IPS-18c (cell line): ENCODE results near the gene ALDH1A3.

Source experiments
- H3K4me3 ChIP-seq: 2 replicates; pipeline ENCODE4 v1.7.0; 2013; ENCODE audit warnings: low read depth, mild to moderate bottlenecking, low read length, moderate library complexity; ENCODE audit not compliant: insufficient read depth
- H3K9me3 ChIP-seq: one replicate; pipeline ENCODE4 v1.6.1; 2013; ENCODE audit warnings: mild to moderate bottlenecking, low read length, moderate library complexity; ENCODE audit not compliant: control insufficient read depth, insufficient read depth

Gene ALDH1A3

DNA sequence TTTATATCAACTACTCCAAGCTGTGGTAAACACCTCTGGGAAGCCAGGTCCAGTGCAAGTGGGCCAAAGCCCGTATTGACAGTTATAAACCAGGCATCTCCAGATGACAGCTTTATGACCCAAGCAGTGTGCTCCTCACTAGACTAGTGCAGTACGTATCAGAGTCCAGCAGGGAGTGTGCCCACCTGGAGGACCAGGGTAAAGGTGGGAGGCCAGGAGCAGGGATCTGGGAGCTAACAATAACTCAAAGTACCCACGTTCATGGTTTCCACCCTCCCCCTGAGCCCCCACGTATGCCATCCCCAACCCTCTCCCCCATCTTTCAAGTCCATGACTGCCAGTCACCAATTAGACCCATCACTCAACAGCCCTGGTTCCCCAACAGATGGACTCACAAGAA is 27.0 kb upstream of the ALDH1A3 start:
- H3K4me3 ChIP-seq, result no peak overlapping the region
- H3K9me3 ChIP-seq, result no peaks in the 10 kb centered on the region

DNA sequence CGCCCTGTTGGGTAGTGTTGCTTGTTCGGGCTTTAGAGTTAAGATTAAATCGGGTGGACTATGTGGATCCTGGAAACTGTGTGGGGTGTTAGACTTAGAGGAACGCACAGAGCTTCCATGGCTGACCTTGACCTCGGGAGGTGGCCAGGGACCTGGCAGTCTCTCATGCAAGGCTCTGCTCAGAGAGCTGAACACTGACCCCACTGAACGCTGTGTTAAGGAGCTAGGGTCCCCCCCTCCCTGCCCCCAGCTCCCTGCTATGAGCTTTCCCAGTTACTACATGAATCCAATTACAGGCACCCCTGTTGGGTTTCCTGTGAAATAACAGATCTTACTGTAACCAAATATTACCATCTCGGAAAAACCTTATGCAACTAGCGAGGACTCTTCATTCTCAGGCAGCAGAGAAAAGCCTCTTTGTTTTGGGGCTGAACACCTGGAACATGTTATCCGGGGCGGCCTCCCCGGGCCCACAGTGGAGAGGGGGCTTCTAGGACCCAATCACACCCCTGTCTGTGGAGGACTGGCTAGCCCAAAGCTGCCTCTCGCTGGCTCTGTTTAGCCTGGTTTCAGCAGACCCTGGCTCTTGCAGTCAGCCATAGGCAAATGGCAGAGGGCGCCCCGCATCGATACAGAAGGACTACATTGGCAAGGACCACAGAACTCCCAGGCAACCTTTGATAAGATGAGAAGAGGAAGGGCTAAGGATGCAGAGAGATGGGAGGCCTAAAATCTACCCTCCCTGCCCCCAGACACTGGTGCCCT is 25.8 kb upstream of the ALDH1A3 start:
- Histone ChIP-seq H3K9me3 (no peaks in the 10 kb centered on the region), H3K4me3 (no peak overlapping the region)

DNA sequence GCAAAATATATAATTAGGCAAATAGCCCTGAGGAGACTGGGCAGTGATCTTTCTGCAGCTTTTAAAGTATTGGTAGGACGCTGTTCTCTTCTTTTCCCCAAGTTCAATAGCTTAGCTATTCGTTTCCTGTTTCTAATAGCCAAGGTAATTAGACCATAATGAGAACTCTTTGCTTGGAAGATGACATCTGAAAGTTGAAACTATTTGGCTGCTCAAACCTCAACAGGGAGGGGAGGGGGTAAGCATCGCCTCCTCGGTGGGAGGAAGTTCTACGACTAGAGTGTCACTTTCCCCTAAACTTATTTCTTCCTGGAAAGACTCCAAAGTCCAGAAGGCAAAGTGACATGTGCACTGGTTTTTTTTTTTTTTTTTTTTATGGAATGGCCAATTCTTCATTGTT is 22.8 kb upstream of the ALDH1A3 start:
- H3K4me3 ChIP-seq, result no peak overlapping the region

DNA sequence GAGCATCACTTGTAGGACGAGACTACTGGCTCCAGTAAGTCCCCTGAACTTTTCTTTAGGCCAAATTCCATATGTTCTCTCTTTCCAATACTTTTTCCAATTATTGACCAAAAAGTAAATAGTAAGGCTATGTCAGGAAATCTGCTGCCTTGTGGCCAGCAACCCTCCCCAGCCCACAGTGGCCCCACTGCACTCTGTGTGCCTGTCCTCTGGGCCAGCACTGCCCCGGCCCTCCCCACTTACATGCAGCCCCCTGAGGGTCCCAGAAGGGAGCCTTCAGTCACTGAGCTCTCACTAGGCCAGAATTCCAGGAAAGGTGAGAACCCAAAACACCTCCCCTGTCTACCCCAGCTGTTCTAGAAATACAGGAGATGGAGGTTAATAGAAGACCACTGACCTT is 21.3 kb upstream of the ALDH1A3 start:
- Histone ChIP-seq H3K4me3 (no peak overlapping the region), H3K9me3 (no peaks in the 10 kb centered on the region)

More for the DNA sequence above, 22.8 kb upstream of the ALDH1A3 start:
- H3K9me3 ChIP-seq, result no peaks in the 10 kb centered on the region

DNA sequence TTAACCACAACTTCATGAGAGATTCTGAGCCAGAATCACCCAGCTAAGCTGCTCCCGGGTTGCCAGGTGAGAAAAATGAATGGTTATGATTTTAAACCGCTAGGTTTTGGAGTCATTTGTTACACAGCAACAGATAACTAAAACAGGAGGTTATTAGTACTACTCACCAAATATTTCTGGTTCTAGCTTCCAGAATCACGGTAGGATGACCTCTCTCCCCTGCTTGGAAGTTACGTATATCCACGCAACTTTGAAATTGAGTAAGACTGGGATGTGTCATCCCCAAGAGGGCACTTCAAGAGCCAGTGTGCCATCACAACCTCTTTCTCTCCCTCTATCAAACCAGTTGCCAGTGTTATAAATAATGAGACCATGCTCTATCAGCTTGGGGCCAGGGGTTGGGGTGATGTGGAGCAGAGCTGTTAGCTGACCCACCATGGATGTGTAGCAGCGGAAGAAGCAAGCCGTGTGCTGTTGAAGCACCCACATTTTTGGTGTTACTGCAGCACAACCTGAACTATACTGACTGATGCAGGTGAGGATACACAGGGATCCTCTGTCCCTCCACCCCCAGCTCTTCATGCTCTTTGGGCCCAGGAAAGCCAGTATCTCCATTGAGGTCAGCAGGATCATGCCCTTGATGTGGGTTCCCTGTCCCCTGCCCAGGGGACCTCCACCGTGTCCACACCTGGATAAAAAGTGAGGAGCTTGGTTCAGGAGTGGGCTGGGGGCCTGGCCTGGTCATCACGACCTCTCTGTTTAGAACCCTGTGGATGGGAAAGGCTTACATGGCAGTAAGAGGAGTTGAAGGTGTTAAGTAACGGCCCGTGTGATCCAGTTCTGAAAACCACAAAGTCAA is 19.4 kb upstream of the ALDH1A3 start:
- Histone ChIP-seq H3K4me3 (no peak overlapping the region), H3K9me3 (no peaks in the 10 kb centered on the region)

DNA sequence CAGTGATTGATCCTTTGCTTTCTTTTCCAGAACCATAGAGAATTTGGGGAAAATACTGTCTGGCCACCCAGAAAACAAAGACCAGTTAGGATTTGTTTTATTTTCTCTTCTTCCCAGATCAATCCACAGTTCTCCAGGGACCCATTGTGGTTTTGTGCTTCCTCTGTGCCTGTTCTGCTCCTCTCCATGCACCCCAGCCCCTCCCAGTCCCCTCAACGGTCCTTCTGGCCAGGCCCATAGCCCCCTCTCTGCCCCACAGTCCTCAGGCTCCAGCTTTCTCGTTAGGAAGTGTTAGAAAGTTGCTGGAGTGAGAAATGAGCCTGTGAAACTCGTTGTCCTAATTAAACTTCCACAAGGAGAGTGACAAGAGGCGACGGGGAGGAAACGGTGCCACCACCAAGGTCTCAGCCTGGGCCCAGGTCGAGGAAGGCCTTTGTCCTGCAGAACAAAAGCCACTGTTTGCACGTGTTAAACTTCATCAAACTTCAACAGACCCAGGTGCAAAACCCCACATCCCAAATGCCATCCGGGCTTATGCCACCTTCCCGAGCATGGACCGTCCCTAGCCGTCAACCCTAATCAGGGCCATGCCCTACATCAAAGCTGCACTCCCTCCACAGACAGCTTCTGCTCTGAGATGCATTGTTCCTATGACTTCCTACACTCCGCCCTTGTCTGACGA is 18.7 kb upstream of the ALDH1A3 start:
- no peak overlapping the region for H3K4me3 ChIP-seq

DNA sequence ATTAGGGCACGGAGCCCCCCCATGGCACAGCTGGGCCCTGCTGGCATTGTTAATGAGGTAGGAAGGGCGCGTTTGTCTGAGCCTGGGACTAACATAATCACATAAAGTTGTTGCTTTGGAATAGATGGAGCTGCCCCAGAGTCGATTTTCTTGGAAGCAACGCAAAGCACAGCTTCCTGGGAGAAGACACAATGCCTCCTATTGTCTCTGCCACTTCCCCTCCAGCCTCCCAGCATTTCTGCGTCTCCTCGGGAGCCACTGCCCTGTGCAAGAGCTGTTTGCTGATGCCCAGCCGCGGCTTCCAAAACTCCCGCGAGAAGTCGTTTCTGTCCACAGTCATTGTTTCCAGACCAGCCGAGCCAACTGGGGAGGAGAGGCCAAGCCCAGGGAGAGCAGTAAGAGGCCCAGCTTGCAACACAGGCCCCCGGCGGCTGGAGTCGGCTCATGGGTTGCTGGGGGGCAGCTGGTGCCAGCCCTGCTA is 18.1 kb upstream of the ALDH1A3 start:
- Histone ChIP-seq H3K4me3 (no peak overlapping the region), H3K9me3 (no peaks in the 10 kb centered on the region)

More for the DNA sequence above, 18.7 kb upstream of the ALDH1A3 start:
- H3K9me3 ChIP-seq, result no peaks in the 10 kb centered on the region

DNA sequence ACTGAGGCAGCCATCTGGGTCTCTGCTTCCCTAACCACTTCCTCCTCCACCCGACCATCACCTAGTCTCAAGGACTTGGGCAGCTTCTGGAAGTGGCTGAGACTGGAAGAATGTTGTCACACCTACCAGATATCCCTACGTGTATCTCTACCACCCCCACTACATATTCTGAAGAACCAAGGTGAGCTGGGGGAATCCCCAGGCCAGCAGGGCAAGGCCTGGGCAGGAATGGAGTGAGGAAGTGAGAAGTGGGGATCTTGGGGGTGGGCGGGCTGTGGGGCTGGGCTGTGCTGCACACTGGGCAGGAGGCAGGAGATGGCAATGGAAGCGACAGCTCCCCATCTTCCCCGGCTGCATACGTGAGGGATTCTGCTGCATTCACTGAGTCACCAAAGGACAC is 17.5 kb upstream of the ALDH1A3 start:
- H3K9me3 ChIP-seq, result no peaks in the 10 kb centered on the region
- no peak overlapping the region for H3K4me3 ChIP-seq

DNA sequence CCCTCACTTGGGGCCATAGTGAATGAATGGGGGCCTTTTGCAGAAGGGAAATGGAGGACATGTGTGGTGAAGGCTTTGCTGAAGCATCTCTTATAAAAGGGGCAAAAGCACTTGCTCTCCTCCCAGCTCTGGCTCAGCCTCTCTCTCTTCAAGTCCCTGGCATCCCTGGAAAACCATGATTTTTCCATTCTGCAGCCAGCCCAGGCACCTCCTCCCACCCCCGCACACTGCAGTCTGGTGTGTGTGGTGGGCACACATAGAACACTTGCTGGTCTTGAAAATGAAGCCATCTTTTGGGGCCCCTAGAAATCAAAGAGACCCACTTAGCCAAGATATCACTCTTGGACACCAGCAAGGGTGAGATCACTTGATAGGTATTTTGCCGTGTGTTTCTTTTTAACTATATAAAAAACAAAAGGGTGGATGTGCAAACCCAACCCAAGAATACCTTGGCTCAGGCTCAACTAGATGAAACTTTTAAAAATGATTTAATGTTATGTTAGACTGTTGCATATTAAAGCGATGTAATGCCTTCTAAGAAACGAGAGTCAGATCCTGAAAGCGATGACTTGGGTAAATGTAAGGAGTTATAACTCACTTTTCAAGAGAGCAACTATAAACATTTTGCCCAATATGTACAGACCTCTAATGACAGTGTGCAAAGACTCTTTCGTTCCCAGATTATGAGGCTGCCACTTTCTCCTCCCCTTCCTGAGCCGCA is 16.4 kb upstream of the ALDH1A3 start:
- H3K9me3 ChIP-seq, result no peaks in the 10 kb centered on the region
- no peak overlapping the region for H3K4me3 ChIP-seq

DNA sequence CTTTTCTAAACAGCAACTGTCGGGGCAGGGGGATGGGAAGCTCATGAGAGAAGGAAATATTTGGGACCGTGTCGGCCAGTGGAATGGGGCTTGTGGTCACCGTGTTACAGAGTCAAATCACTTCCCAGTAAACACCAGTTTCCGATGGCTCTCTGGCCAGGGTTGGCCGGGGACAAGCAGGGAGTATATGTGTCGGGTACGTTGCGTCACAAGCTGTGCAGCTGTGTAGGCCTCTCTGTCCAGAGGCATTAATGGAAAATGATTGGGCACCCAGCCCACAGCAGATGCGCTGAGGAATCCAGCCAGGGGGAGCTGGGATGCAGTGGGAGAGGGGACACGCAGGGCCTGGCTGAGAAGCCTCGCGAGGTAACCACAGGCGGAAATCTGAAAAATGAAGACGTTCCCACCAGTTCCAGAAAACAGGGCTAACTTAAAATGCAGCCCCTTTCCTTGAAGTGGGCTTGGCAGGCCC is 15.8 kb upstream of the ALDH1A3 start:
- Histone ChIP-seq H3K9me3 (no peaks in the 10 kb centered on the region), H3K4me3 (no peak overlapping the region)

DNA sequence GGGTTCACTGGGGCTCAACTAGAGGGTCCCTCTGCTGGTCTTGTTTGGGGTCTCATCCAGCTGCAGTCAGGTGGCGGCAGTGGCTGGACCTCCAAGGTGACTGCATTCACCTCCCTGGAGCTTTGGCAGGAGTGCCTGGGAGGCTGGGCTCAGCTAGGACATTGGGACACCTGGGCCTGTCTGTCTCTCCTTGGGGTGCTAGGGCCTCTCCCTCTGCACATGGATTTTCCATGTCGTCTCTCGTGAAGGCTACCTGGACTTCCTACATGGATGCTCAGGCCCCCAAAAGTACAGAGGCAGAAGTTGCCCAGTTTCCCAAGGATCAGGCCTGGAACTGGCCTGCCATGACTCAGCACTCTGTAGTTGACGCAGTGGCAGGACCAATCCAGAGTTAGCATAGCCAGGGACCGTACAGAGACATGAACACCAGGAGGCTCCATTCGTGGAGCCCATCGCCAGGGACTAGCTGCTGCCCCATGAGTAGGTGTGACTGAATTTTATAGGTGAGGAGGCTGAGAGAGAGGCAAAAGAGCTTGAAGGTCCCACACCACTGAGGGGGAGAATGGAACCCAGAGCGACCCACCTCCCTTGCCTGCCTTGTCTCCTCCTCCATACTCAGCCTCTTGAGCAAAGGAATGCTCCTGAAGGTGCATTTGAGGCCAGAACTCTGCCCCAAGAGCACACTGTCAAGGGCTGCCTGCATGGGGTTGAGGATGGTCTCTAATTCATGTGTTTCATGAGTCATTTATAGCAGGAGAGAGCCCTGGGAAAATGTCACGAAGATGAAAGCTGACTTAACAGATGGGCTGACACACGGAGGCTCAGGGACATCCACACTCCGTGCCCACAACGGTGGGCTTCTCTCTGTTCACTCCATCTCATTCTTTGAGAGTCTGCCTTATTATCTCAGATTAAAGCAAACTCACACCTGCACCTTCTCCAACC is 13.0 kb upstream of the ALDH1A3 start:
- Histone ChIP-seq H3K4me3 (no peak overlapping the region), H3K9me3 (no peaks in the 10 kb centered on the region)

DNA sequence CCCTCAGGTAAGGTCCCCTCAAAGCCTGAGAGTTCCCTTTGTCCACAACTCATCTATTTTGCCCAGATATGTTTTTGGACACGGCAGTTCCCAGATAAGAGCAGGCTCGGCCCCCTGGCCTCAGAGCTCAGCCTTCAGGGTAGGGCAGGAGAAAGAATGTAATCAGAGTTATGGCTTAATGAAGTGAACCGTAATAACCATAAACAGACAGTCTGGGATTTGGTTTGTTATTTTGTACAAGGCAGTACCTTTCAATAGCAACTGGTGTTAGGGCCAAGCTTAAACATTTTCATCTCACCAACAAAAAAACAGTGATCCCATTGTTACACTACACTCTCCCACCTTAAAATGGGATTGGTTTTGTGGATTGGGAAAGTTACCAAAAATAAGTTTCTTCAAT is 12.2 kb upstream of the ALDH1A3 start:
- no peak overlapping the region for H3K4me3 ChIP-seq
- no peaks in the 10 kb centered on the region for H3K9me3 ChIP-seq

DNA sequence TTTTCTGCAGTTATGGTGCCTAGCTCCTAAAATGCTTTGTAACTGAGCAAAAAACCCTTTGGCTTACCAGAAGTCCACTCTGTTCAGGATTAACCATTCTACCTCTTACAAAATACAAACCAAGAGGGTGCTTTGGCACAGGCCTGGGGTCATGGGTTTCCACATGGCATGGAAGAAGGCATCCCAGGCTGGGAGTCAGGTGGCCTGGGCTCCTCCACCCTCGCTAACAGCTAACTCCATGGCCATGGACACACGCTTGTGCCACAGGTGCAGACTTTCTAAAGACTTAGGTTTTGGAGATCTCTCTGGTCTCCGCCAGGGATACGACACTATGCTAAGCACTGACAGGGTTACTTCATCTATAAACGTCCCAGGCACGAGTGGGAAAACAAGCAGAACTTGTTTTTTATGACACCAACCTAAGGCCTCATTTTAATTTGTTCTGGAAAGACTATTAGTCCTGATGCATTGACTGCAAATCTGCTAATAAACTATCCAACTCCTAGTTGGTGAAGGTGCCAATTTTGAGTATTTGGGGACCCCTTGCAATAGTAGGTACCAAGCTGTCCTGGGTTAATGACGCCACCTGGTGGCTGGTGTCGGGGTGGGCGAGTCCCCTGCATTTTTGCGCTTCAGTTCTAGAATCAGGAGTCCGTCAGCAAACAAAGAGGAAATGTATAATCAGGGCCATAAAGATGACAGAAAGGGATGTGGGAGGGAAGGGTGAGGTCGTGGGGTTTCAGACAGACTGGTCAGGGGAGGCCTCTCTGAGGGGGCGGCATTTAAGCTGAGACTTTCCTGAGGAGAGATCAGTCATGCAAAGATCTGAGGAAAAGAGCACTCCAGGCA is 10.3 kb upstream of the ALDH1A3 start:
- H3K9me3 ChIP-seq, result no peaks in the 10 kb centered on the region
- no peak overlapping the region for H3K4me3 ChIP-seq

DNA sequence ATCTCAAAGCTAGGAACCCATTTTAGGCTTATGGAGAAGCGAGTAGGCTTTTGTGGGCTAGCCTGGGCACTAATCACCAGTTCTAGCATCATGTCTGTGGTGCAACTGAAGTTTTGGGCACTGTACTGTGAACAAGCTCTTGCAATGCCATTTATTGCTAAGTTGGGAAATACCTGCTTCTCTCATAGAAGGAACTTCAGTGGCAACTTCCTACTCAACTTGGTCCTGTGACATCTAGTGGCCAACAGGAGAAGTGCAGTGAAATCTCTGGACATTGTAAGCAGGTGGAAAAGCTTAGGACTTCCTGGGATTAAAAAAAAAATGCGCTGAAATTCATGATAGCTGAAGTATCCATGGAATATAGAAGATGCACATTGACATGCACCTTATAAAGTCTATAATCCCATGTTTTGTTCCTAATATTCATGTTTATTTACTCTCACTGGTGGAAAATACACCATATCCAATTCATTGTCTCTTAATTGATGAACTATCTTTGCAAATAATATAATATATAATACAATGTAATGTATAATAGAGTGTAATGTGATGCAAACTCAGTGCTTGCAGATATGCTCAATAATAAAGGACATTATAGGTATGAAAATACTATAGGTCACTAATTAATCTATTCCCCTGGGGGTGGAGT is 6.5 kb upstream of the ALDH1A3 start:
- Histone ChIP-seq H3K4me3 (no peak overlapping the region), H3K9me3 (no peaks in the 10 kb centered on the region)

DNA sequence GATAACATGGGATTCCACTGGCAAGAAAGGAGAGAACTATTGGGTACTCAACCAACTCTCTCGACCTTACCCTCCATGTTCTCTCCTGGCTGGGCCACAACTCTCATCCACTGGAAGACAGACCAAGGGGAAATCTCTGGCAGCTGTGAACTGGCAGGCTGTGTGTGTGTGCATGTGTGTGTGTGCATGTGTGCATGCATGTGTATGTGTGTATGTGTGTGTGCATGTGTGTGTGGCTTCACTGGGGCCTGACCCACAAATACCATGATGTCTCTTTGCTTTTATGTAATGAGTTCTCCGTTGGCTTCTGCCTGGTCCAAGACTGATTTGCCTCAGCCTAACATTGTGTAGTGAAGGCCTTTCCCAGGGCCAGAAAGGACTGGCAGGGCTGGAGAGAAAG is 4.1 kb upstream of the ALDH1A3 start:
- H3K4me3 ChIP-seq, result no peak overlapping the region
- no peaks in the 10 kb centered on the region for H3K9me3 ChIP-seq
